HG02970 (cell line): Measurements from ENCODE around the gene CNPY3.
"Not testable (repeated sequence)": the region's sequence is repeated elsewhere in the genome, so short reads cannot be mapped to it uniquely, and the experiment has no call there.

Source experiments
- ATAC-seq: cut with Tn5 transposase; IDR thresholded peaks from one replicate; pipeline ENCODE4 v1.9.1; 2021; ENCODE audit warnings: mild to moderate bottlenecking, moderate library complexity, moderate number of reproducible peaks; ENCODE audit not compliant: unreplicated experiment, low FRiP score

Gene CNPY3

DNA sequence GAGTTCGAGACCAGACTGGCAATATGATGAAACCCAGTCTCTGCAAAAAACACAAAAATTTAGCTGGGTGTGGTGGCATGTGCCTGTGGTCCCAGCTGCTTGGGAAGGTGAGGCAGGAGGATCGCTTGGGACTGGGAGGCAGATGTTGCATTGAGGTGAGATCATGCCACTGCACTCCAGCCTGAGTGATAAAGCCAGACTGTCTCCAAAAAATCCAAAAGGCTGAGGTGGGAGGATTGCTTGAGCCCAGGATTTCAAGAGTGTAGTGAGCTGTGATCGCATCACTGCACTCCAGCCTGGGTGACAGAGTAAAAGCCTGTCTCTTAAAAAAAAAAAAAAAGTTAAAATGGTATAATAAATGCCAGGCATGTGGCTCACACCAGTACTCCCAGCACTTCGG, 14.7 kb upstream of the CNPY3 start:
- ATAC-seq, result no peak

DNA sequence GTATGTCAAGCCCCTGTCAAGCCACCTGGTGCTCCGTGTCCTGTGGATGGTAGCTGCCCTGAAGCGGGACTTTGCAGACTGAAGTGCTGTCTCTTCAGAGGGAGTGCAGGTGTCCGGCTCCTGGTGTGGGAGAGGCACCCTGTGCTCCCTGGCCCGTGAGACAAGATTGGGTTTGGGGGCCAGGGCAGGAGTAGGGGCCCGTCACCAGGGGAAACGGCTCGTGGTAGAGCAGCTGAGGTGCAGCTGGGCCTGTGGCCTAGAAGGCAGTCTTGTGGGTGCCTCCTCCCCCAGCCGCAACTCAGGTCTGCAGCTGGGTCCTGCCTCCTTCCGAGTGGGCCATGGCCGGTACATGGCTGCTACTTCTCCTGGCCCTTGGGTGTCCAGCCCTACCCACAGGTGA, 13.5 kb upstream of the CNPY3 start, which contains the start of gene PTCRA:
TSS of gene PTCRA (plus strand) at position 322 of the 400 bp plus-strand sequence. CDS start at position 339, 17 bp downstream.
- ATAC-seq, result no peak

DNA sequence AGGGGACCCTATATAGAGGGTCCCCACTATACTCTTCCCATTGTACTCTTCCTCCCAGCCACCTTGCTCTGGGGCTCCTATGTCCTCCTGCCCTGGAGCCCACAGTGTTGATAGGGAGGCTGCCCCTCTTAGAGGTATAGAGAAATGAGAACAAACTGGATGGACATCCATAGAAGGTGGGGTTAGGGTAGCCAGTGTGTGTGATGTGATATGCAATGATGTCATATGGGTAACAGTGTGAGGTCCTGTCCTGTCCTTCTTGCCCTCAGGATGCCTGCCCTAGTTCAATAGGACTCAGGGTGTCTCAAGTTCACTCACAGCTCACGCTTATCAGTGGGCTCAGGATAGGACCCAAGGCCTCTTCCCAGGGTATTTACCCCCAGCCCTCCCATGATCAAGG, 13.0 kb upstream of the CNPY3 start:
- ATAC-seq, result no peak

DNA sequence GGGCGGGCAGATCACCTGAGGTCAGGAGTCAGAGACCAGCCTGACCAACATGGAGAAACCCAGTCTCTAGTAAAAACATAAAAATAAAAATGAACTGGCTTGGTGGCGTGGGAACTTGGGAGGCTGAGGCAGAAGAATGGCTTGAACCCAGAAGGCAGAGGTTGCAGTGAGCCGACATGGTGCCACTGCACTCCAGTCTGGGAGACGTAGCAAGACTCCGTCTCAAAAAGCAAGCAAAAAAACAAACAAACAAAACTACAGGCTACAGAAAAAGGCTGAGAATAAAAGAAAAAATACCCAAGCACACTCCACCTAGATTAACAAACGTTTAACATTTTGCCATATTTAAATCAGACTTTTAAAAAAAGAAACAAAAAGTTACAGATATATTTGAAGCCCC, 7.5 kb upstream of the CNPY3 start:
- ATAC-seq, result no peak

DNA sequence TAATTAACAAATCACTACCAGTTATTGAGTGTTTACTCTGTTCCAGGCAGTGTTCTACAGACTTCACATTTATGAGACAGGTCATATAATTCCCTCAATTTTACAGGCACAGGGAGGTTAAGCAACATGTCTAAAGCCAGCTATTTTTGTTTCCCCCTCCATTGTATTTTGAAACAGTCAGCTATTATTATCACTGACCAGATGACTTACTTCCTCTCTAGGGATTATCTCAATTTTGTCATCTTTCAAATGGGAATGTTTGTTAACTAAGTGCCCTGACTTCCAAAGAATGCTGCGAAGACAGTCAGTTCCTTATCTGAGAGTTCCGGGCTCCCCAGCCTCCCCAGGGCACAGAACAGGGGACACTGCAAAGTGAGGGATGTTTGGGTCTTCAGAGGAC, 5.6 kb upstream of the CNPY3 start:
- no peak for ATAC-seq

DNA sequence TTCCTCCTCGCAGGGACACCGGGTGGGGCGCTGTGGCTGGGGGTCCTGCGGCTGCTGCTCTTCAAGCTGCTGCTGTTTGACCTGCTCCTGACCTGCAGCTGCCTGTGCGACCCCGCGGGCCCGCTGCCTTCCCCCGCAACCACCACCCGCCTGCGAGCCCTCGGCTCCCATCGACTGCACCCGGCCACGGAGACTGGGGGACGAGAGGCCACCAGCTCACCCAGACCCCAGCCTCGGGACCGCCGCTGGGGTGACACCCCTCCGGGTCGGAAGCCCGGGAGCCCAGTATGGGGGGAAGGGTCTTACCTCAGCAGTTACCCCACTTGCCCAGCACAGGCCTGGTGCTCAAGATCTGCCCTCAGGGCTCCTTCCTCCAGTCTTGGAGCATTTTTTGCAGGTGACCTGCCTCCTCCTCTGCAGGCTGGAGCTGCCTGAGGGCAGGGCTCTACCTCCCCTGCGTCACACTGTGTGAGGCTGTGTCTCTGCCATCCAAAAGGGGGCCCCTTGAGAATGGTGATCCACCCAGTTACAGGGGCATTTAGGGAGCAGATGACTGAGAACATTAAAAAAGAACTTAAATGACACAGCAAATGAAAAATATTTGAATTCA, 3.9 kb upstream of the CNPY3 start:
- no peak for ATAC-seq

DNA sequence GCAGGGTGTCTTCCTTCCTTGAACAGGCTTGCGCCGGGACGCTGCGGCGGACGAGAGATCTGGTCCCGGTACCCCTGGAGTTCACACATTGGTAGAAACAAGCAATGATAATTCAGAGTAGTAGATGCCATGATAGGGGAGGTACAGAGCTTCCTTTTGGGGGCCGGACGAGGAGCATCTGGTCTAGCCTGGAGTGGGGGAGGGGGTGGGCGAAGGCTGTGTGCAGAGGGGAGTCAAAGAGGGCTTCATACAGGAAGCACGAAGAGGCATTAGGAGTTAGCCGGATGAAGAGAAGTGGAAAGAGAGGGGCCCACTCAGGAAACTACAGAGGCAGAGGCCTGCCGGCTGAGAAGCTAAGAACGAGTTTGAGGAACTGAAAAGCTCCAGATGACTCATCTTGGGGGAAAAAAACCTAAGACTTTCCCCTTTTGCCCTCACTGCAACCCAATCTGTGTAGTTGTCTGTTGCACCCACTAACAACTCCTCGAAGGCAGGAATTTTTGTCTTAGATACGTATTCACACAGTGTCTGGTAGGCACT, 611 bp downstream of the CNPY3 start:
- peak; percentile 49 for ATAC-seq

DNA sequence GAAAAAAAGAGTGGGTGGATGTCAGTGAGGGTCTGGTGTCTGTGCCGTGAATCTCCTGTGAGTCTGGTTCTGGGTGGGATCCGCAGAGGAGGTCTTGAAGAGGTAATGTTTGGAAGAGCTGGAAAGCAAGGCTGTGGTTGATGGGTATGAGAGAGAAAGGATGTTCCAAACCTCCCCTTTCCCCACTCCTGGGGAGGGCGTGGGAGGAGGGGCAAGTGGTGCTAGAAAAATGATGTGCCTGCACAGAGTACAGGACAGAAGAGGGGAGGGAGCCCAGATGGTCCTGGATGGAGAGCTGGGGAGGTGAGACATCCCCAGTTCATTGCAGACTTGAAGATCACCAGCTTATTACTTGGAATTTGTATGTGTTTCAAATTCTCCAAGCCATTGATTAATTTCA, 3.1 kb downstream of the CNPY3 start:
- ATAC-seq, result no peak

DNA sequence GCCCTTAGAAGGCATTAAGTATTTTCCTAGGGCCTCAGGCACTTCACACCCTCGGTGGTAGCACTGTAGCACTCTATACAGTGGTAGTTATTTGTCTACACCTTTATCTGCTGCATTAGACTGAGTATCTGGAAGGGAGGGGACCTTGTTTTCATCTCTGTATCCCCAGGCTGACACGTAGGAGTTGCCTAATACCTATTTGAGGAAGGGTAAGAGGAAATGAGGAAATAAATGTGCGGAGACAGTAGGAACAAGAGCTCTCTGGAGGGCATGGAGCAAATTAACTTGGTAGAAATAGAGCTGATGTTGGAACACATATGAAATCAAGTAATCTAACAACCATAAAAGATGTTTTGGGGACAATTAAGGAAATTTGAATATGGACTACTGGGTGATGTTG, 3.9 kb downstream of the CNPY3 start:
- no peak for ATAC-seq

DNA sequence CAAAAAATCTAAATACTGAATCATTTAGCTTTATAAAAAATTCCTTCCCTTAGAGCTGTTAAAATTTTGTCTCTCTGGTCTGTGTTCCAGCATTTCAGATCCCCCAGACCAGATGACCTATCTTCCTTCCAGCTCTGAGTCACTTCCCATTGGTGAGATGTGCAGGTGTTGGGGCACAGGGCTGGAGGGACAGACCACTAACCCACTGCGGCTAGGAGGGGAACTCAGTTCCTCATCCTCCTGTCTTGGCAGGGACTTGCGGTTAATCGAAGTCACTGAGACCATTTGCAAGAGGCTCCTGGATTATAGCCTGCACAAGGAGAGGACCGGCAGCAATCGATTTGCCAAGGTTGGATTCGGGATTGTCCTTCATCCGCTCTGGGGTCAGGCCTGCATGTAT, 6.0 kb downstream of the CNPY3 start:
- no peak for ATAC-seq

DNA sequence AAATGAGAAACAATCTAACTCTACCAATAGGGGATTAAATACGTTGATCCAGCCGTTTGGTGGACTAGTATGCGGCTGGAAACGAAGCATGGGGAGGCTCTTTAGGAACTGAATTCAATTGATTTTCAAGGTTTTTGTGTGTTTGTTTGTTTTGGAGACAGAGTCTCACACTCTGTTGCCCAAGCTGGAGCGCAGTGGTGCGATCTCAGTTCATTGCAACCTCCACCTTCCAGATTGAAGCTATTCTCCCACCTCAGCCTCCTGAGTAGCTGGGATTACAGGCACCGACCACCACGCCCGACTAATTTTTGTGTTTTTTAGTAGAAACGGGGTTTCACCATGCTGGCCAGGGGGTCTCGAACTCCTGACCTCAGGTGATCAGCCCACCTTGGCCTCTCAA, 7.1 kb downstream of the CNPY3 start:
- ATAC-seq, result no peak

DNA sequence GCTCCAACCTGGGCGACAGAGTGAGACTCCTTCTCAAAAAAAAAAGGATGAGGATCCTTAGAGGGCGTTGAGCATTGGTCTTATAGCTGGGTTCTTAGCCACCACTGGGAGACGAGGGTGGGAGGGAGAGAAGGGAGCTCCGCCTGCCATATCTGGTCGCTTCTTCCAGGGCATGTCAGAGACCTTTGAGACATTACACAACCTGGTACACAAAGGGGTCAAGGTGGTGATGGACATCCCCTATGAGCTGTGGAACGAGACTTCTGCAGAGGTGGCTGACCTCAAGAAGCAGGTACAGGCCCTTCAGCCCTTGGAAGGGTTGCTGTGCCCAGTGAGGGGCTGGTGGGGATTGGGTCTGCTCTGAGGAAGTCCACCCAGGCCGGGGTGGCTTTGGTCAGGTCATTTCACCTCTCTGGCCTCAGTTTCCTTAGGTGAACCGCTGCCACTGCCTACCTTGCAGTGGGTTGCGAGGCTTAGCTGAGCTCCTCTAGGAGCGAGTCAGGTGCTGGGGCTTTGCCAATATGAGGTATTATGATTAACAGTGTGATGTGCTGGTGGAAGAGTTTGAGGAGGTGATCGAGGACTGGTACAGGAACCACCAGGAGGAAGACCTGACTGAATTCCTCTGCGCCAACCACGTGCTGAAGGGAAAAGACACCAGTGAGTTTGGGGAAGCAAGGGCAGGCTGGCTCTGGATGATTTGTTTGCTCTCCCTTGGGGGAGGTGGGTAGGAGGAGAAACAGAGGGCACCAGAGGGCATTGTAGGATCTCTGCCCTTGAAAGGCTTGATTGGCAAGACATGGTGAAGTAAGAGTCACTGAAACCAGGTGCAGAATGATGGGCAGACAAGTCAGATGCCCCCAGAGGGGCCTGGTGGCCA, 8.5 kb downstream of the CNPY3 start:
- ATAC-seq, result no peak

DNA sequence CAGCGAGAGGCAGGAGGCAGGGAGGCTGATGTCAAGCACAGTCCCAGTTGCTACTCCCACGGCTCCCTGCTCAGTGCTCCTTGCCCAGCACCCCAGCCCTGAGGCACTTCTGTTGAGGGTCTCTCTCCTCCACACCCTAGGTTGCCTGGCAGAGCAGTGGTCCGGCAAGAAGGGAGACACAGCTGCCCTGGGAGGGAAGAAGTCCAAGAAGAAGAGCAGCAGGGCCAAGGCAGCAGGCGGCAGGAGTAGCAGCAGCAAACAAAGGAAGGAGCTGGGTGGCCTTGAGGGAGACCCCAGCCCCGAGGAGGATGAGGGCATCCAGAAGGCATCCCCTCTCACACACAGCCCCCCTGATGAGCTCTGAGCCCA, 9.1 kb downstream of the CNPY3 start:
- no peak for ATAC-seq

DNA sequence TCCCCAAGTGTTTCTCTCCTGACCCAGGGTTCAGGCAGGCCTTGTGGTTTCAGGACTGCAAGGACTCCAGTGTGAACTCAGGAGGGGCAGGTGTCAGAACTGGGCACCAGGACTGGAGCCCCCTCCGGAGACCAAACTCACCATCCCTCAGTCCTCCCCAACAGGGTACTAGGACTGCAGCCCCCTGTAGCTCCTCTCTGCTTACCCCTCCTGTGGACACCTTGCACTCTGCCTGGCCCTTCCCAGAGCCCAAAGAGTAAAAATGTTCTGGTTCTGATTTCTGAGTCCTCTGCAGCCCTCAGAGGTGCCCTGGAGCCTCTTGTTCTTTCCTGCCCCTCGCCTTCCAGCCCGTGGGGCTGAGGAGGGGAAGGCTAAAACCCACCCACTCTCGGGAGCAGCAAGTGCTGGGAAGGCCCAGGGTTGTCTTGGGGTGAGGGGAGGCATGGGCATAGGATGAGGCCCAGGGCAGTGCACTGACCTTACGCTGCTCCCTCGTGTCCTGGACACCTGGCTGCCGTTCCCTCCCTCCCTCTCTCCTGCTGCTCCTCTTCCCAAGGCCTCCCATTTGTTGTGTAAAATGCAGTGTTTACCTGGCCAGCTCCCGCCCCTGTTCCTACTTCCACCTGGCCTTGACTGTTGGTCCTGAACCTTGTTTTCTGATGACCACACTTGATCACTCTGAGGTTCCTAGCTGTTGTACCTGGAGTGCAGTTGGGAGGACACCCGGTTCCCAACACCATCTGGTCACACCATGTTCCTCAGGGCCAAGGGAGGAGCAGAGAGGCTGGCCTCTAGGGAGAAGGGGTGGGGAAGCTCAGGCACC, 9.9 kb downstream of the CNPY3 start:
- ATAC-seq, result no peak

DNA sequence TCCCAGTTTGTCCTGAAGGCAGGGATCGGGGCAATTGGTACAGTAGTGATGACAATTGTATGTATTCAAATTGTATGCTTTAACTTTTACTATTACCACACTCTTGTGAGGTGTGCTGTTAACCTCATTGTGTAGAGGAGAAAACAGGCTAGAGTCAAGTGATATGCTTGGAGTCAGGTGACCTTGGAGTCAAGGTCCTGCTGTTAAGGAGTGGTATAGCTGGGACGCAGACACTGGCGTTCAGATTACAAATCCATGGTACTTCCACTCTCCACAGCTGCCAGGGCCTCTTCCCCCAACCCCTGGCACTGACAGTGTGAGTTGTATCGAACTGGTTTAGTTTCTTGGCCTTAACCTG, 10.5 kb downstream of the CNPY3 start:
- ATAC-seq, result no peak

DNA sequence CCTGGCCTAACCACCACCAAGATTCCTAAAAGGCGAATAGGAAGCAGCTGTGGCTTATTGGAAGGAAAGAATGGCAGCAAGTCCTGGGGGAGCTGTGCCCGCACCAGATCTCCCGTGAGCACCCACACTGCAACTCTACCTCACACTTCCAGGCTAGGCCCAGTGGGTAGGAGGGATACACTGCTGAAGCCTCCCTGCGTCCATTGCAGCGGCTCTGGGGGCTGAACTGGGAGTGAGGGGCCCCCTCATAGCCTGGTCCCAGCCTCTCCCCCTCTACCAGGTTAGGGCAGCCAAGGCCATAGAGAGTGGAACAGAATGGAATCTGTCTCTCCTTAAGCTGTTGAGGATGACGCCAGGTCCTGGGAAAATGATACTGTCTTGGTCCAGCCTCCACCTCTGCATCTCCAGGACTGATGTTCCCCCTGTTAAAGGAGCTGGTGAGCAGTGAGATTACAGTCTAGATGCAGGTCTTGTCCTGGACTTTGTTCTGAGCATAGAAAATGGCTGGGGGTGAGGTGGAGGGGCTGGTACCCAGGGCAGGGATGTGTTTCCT, 11.3 kb downstream of the CNPY3 start:
- ATAC-seq, result no peak

DNA sequence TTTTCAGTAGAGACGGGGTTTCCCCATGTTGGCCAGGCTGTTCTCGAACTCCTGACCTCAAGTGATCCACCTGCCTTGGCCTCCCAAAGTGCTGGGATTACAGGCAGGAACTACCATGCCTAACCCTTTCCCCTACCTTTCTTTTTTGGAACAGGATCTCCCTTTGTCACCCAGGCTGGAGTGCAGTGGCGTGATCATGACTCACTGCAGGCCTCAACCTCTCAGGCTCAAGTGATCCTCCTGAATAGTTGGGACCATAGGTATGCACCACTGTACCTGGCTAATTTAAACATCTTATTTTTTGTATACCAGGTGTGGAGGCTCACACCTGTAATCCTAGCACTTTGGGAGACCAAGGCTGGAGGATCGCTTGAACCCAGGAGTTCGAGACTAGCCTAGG, 12.1 kb downstream of the CNPY3 start:
- ATAC-seq, result not testable (repeated sequence)

DNA sequence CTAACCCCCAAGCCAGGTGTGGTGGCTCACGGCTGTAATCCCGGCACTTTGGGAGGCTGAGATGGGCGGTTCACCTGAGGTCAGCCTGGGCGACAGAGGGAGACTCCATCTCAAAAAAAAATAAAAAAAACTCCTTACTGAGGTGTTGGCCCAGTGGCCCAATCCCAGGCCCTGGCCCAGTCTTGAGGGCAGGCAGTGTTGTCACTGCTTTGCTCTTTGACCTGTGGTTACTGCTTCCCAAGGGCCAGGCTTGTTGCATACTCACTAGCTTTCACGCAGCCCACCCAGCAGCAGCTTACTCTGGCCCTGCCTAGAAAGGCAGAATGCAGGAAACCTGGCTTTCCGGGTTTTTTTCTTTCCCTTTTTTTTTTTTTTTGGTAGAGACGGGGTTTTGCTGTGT, 13.2 kb downstream of the CNPY3 start:
- no peak for ATAC-seq

DNA sequence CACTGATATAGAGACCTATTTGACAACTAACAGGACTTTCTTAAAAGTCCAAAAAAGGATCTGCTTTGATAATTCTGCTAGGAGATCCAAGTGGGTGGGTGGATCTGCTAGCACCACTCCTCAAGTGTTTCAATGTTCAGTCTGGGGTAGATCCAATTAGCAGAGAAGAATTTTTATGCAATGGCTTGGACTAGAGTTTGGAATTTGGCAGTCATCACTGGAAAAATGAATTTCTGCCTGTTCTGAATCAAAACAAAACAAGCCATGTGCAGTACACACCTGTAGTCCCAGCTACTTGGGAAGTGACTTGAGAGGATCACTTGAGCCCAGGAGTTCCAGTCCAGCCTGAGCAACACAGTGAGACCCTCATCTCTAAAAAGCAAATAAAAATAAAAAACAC, 18.7 kb downstream of the CNPY3 start:
- ATAC-seq, result no peak

DNA sequence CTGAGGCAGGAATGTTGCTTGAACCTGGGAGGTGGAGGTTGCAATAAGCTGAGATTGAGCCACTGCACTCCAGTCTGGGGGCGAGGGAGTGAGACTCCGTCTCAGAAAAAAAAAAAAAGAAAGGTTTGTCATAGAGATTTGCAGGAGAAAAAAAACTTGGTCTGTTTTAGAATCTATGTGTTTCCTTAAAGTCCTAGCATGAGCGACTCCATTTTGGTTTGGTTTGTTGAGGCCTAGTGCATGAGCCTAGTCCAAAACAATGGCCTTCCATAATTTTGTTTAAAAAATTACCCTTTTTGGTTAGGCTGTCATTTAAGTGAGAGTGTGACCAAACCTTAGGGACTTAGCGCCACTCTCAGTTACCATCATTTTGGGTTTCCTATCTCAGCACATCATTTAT, 23.1 kb downstream of the CNPY3 start:
- ATAC-seq, result no peak

DNA sequence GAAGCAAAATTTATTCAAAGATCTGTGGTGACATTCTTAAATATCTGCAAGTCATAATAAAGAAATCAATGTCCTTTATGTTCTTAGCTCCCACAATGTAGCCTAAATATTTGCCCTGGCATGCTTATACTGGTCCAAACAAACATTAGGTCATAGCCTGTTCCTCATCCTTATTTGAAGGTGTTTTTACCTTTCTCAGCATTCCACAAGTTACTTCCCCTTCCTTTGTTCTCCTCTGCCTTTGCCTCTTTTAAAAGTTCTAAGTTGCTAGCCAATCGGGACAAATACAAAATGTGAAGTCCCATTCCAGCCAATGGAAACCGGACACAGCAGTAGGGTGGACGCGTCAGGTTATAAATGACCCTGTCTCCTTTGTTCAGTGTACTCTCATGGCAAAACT, 25.1 kb downstream of the CNPY3 start:
- ATAC-seq, result not testable (repeated sequence)
